SU-DHL-6 (cell line): ENCODE data around the gene MLH1.

Source experiments
- H2AFZ ChIP-seq: fragments of 200-600 bp; sonication (generic); 2 replicates; pipeline ENCODE4 v1.6.1; 2014; ENCODE audit warnings: low read depth, mild to moderate bottlenecking, moderate library complexity, mixed read lengths, antibody characterized with exemption, low read length; ENCODE audit not compliant: severe bottlenecking
- H3F3A ChIP-seq: fragments of 200-600 bp; shearing (Covaris generic); 2 replicates; pipeline ENCODE4 v1.6.0; 2016; ENCODE audit warnings: antibody characterized with exemption, mild to moderate bottlenecking; ENCODE audit not compliant: insufficient read depth
- H3K27ac ChIP-seq: fragments of 200-600 bp; sonication (generic); 2 replicates; pipeline ENCODE4 v1.5.1; 2016; ENCODE audit warnings: low read depth, mild to moderate bottlenecking, low read length, moderate library complexity, mixed read lengths
- H3K27me3 ChIP-seq: fragments of 200-600 bp; sonication (generic), shearing (Covaris generic); 2 replicates; pipeline ENCODE4 v1.6.0; 2014; ENCODE audit warnings: mild to moderate bottlenecking, low read length
- H3K36me3 ChIP-seq: fragments of 200-600 bp; sonication (generic); 2 replicates; pipeline ENCODE4 v1.6.1; 2014; ENCODE audit warnings: mild to moderate bottlenecking, low read length, mixed read lengths
- H3K4me2 ChIP-seq: fragments of 300-600, 200-600 bp; shearing (Covaris generic), sonication (generic); 2 replicates; pipeline ENCODE4 v1.6.0; 2014; ENCODE audit warnings: low read length, low read depth, mild to moderate bottlenecking; ENCODE audit not compliant: poor library complexity, severe bottlenecking
- H3K4me3 ChIP-seq: fragments of 200-600 bp; sonication (generic); 2 replicates; pipeline ENCODE4 v1.5.1; 2014; ENCODE audit warnings: antibody characterized with exemption, low read length, mild to moderate bottlenecking, mixed read lengths; ENCODE audit not compliant: insufficient read depth, poor library complexity, severe bottlenecking
- H3K79me2 ChIP-seq: fragments of 200-600 bp; sonication (generic); 2 replicates; pipeline ENCODE4 v1.6.1; 2014; ENCODE audit warnings: mild to moderate bottlenecking, low read length, moderate library complexity; ENCODE audit not compliant: insufficient read depth
- H3K9ac ChIP-seq: fragments of 200-600 bp; sonication (generic); 2 replicates; pipeline ENCODE4 v1.7.0; 2014; ENCODE audit warnings: mild to moderate bottlenecking, low read length
- H3K9me2 ChIP-seq: fragments of 200-600 bp; sonication (generic); replicated peaks from 2 replicates; pipeline ENCODE4 v1.6.1; 2014; ENCODE audit warnings: low read length; ENCODE audit not compliant: insufficient read depth
- H3K9me3 ChIP-seq: fragments of 200-600 bp; sonication (generic); 2 replicates; pipeline ENCODE4 v1.6.1; 2014; ENCODE audit warnings: low read length, mixed read lengths; ENCODE audit not compliant: insufficient read depth
- H4K20me1 ChIP-seq: fragments of 200-600 bp; sonication (generic); 2 replicates; pipeline ENCODE4 v1.6.1; 2014; ENCODE audit warnings: low read depth, mild to moderate bottlenecking, antibody characterized with exemption, low read length, moderate library complexity, mixed read lengths
- CTCF ChIP-seq: fragments of 200-600 bp; sonication (generic); IDR thresholded peaks from one replicate; pipeline ENCODE4 v1.5.1; 2017; ENCODE audit warnings: antibody characterized with exemption, mild to moderate bottlenecking, low read length, moderate library complexity; ENCODE audit not compliant: insufficient read depth, poor library complexity, severe bottlenecking
- EZH2phosphoT487 ChIP-seq: fragments of 200-600 bp; sonication (generic), shearing (Covaris generic); conservative IDR thresholded peaks from 2 replicates; pipeline ENCODE4 v1.6.1; 2018; ENCODE audit warnings: mild to moderate bottlenecking, antibody characterized with exemption, low read length, moderate library complexity, mixed read lengths

MLH1 gene

GRCh38 chr3:36964817-36965216 lies 28.5 kb upstream of the MLH1 start:
- H3K9me3 ChIP-seq, result no peaks in the 10 kb centered on the region
- H3K4me2 ChIP-seq, result no peak overlapping the region
- no peak for TF ChIP-seq EZH2phosphoT487
- TF ChIP-seq CTCF, result no peak
- H3K9ac ChIP-seq, result no peak overlapping the region
- H3K79me2 ChIP-seq, result no peaks in the 10 kb centered on the region
- no peak overlapping the region for H2AFZ ChIP-seq
- no peak overlapping the region for H3K4me3 ChIP-seq
- no peaks in the 10 kb centered on the region for H3K36me3 ChIP-seq
- H4K20me1 ChIP-seq, result no peaks in the 10 kb centered on the region
- no peaks in the 10 kb centered on the region for H3K27me3 ChIP-seq
- no peaks in the 10 kb centered on the region for H3K9me2 ChIP-seq
- no peak overlapping the region for H3K27ac ChIP-seq
- H3F3A ChIP-seq, result no peaks in the 10 kb centered on the region

- no peak for TF ChIP-seq EZH2phosphoT487
- no peak for TF ChIP-seq CTCF
- Histone ChIP-seq H4K20me1 (no peaks in the 10 kb centered on the region), H3K9me3 (no peaks in the 10 kb centered on the region), H3K9ac (no peak overlapping the region), H3F3A (no peaks in the 10 kb centered on the region), H3K9me2 (no peaks in the 10 kb centered on the region), H3K27ac (no peak overlapping the region), H2AFZ (no peak overlapping the region), H3K36me3 (no peaks in the 10 kb centered on the region), H3K4me2 (no peak overlapping the region), H3K27me3 (no peaks in the 10 kb centered on the region), H3K4me3 (no peak overlapping the region), H3K79me2 (no peaks in the 10 kb centered on the region)
Observed at GRCh38 chr3:36965440-36965839, 27.9 kb upstream of the MLH1 start.

GRCh38 chr3:36969085-36969484 lies 24.2 kb upstream of the MLH1 start:
- H3K9me2 ChIP-seq, result no peaks in the 10 kb centered on the region
- no peak overlapping the region for H3K27ac ChIP-seq
- no peaks in the 10 kb centered on the region for H3K36me3 ChIP-seq
- H2AFZ ChIP-seq, result no peak overlapping the region
- no peak for TF ChIP-seq CTCF
- TF ChIP-seq EZH2phosphoT487, result no peak
- H3K9me3 ChIP-seq, result no peaks in the 10 kb centered on the region
- H3K9ac ChIP-seq, result no peak overlapping the region
- no peaks in the 10 kb centered on the region for H4K20me1 ChIP-seq
- no peaks in the 10 kb centered on the region for H3K27me3 ChIP-seq
- H3K4me2 ChIP-seq, result no peak overlapping the region
- H3K79me2 ChIP-seq, result no peaks in the 10 kb centered on the region
- no peak overlapping the region for H3K4me3 ChIP-seq
- H3F3A ChIP-seq, result no peaks in the 10 kb centered on the region
